Thymus (tissue), 11 donors: ENCODE data around the gene ZBTB8OS. TPM values are rescaled to one million over a fixed set of nuclear protein-coding genes. Genes with fewer than 3 reads are reported as not detected.
"Not testable (repeated sequence)": the region's sequence is repeated elsewhere in the genome, so short reads cannot be mapped to it uniquely, and the experiment has no call there.

ENCODE experiments used
- DNase-seq, 9 donors: peaks; one replicate each; pipeline ENCODE4 v3.0.0-alpha.2; 2013; ENCODE audit warnings: low spot score in 9 of 9, low read depth in 6 of 9, missing footprints in 1 of 9
- H3K27ac ChIP-seq, 2 donors: one replicate each; pipeline ENCODE4 v1.5.1; 2013; ENCODE audit warnings: control low read depth in 1 of 2, low read depth in 1 of 2, low read length in 1 of 2, mild to moderate bottlenecking in 1 of 2, moderate library complexity in 1 of 2
- H3K27me3 ChIP-seq, 2 donors: one replicate each; pipeline ENCODE4 v1.5.1; 2013; ENCODE audit warnings: low read length in 1 of 2; ENCODE audit not compliant: control insufficient read depth in 2 of 2, insufficient read depth in 1 of 2
- H3K36me3 ChIP-seq, 2 donors: one replicate each; pipeline ENCODE4 v1.5.1; 2013; ENCODE audit warnings: low read length in 1 of 2, mild to moderate bottlenecking in 1 of 2, moderate library complexity in 1 of 2; ENCODE audit not compliant: control insufficient read depth in 2 of 2, insufficient read depth in 2 of 2
- H3K4me1 ChIP-seq, 2 donors: one replicate each; pipeline ENCODE4 v1.5.1; 2013; ENCODE audit warnings: low read length in 2 of 2; ENCODE audit not compliant: control insufficient read depth in 2 of 2, insufficient read depth in 2 of 2
- H3K4me3 ChIP-seq, 2 donors: one replicate each; pipeline ENCODE4 v1.5.1; 2013; ENCODE audit warnings: low read length in 2 of 2, control low read depth in 1 of 2, mild to moderate bottlenecking in 1 of 2
- H3K9me3 ChIP-seq, 2 donors: one replicate each; pipeline ENCODE4 v1.5.1; 2013; ENCODE audit warnings: low read length in 1 of 2, mild to moderate bottlenecking in 1 of 2; ENCODE audit not compliant: control insufficient read depth in 2 of 2, insufficient read depth in 1 of 2
- WGBS: extraction: QIAGEN DNeasy Blood & Tissue Kit; methylation state at CpG from one replicate; pipeline ENCODE4 v1.1.7; 2013; 5-methylcytosine and 5-hydroxymethylcytosine counted together
- polyA plus RNA-seq: library from polyadenylated mRNA; stranded (reverse); fragments of 200-250 nt; gene quantifications from one replicate; pipeline ENCODE4 v1.2.3, GENCODE V29; 2013
- total RNA-seq: library from RNA; stranded (reverse); fragments of 120-200 nt; gene quantifications from one replicate; pipeline ENCODE4 v1.2.4, GENCODE V29; 2013
- donor health status: healthy.

Gene ZBTB8OS
- total and polyA plus RNA-seq, 2 donors = 56.0 to 64.8 TPM

GRCh38 chr1:32684167-32684811, 33.9 kb upstream of the ZBTB8OS start:
- no peak for DNase-seq
- 94% methylated on average over 2 of the region's 2 CpGs for WGBS
- Histone ChIP-seq H3K9me3 (no peaks in the 10 kb centered on the region), H3K27ac (no peak overlapping the region), H3K27me3 (no peaks in the 10 kb centered on the region), H3K4me3 (no peak overlapping the region), H3K4me1 (no peaks in the 10 kb centered on the region), H3K36me3 (peaks cover 38 to 72% of the 10 kb centered on the region in 2 donors)

- DNase-seq = no peak
- Histone ChIP-seq H3K9me3 (no peaks in the 10 kb centered on the region), H3K27ac (no peak overlapping the region), H3K4me3 (no peak overlapping the region), H3K27me3 (no peaks in the 10 kb centered on the region), H3K36me3 (peaks cover 47 to 79% of the 10 kb centered on the region in 2 donors), H3K4me1 (no peaks in the 10 kb centered on the region)
- 97% methylated on average over 3 of the region's 3 CpGs for WGBS
Observed at GRCh38 chr1:32683397-32683796, 33.0 kb upstream of the ZBTB8OS start.

DNA sequence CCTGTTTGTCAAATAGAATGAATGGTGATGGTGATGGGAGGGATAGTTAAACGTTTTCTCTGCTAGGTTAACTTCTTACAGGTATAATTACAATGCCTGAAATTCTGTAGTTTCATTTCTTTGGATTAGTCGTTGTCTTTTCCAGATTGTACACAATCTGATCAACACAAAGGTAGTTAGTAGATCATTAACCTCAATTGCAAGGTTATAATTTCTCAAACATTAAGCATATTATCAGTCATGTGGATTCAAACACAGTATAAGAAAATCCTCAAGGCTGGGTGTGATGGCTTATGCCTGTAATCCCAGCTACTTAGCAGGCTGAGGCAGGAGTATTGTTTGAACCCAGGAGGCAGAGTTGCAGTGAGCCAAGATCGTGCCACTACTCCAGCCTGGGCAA, 31.6 kb upstream of the ZBTB8OS start:
- Histone ChIP-seq H3K9me3 (no peaks in the 10 kb centered on the region), H3K27me3 (no peaks in the 10 kb centered on the region), H3K4me3 (no peak overlapping the region), H3K27ac (no peak overlapping the region), H3K36me3 (peaks cover 53 to 87% of the 10 kb centered on the region in 2 donors), H3K4me1 (no peaks in the 10 kb centered on the region)
- 94% methylated on average over 3 of the region's 3 CpGs for WGBS
- DNase-seq = no peak

GRCh38 chr1:32681509-32681908, 31.2 kb upstream of the ZBTB8OS start:
- no peak overlapping the region for H3K27ac ChIP-seq
- DNase-seq = no peak
- WGBS = 96% methylated on average over 2 of the region's 2 CpGs

DNA sequence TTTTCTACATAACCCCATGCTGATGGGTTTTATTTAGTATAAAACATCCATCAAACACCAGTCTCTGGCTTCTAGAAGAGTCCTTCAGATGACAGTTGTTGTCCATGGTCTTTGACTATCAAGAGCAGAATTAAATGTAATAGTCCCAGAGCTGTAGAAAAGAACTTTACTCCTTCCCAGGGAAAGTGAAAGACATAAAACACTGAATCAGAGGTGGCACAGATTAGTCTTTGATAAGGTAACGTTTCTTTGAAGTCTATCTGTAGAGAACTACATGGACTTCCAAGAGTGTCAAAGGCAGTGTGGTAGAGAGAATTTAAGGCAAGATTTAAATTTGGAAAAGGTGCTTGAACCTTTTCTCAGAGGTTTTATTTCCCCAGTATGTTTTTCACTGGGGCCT, 30.3 kb upstream of the ZBTB8OS start:
- no peak for DNase-seq
- Histone ChIP-seq H3K27me3 (no peaks in the 10 kb centered on the region), H3K27ac (no peak overlapping the region), H3K36me3 (peaks cover 58 to 89% of the 10 kb centered on the region in 2 donors), H3K4me1 (no peaks in the 10 kb centered on the region), H3K9me3 (no peaks in the 10 kb centered on the region), H3K4me3 (no peak overlapping the region)
- WGBS = 98% methylated on average over 1 of the region's 1 CpG

More at GRCh38 chr1:32681509-32681908, 31.2 kb upstream of the ZBTB8OS start:
- Histone ChIP-seq H3K9me3 (no peaks in the 10 kb centered on the region), H3K4me3 (no peak overlapping the region), H3K4me1 (no peaks in the 10 kb centered on the region), H3K36me3 (peaks cover 58 to 88% of the 10 kb centered on the region in 2 donors), H3K27me3 (no peaks in the 10 kb centered on the region)

DNA sequence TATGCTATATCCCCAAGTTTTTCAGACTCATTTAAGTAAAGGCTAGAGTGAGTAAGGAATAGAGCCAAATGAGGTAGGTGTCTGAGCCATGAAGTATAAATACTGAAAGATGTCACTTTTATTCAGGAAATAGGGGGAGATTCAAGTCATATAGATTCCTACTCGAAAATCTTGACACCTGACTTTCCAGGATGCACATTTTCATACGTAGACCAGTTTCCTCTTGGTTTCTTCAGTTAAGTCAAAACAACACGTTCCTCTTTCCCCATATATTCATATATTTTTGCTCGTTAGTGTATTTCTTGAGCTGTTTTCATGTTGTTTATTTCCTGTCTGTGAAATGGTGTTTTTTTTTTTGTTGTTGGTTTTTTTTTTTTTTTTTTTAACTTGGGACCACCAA, 29.6 kb upstream of the ZBTB8OS start:
- not testable (repeated sequence) for DNase-seq, H3K4me3 ChIP-seq, H3K9me3 ChIP-seq, H3K27me3 ChIP-seq, H3K4me1 ChIP-seq, H3K27ac ChIP-seq
- WGBS = 82% methylated on average over 4 of the region's 4 CpGs
- H3K36me3 ChIP-seq = peaks cover 52 to 89% of the 10 kb centered on the region in 2 donors

DNA sequence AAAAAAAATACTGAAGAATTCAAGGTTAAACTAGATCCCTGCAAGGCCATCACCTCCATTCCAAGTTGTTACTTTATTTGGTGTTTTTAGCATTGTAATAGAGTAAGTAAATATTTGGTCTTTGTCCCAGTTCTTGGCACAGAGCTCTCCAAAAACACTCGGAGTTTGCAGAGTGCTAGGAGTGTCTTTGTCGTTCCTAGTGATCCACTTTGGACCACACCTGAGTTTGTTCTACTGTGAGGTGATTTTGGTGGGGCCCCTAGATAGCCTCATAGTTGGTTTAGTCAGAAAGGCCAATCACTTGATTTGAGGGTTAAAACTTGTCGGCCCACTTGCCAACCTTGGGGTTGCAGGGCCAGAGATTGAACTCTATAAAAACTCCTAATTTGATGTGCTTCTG, 26.6 kb upstream of the ZBTB8OS start:
- peaks cover 61 to 87% of the 10 kb centered on the region in 2 donors for H3K36me3 ChIP-seq

DNA sequence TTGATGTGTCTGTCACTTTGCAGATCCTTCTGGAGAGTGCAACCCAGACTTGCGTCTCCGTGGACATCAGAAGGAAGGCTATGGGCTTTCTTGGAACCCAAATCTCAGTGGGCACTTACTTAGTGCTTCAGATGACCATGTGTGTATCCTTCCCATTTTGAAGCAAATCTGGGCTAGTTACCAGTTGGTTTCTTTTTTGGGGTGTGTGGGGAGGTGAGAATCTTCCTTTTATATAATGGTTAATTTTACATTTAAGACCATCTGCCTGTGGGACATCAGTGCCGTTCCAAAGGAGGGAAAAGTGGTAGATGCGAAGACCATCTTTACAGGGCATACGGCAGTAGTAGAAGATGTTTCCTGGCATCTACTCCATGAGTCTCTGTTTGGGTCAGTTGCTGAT, 18.4 kb upstream of the ZBTB8OS start:
- WGBS = 98% methylated on average over 5 of the region's 5 CpGs

More for the DNA sequence above, 26.6 kb upstream of the ZBTB8OS start:
- 78% methylated on average over 3 of the region's 3 CpGs for WGBS
- DNase-seq = no peak
- Histone ChIP-seq H3K27ac (no peak overlapping the region), H3K27me3 (no peaks in the 10 kb centered on the region), H3K4me3 (no peak overlapping the region), H3K4me1 (no peaks in the 10 kb centered on the region), H3K9me3 (no peaks in the 10 kb centered on the region)

DNA sequence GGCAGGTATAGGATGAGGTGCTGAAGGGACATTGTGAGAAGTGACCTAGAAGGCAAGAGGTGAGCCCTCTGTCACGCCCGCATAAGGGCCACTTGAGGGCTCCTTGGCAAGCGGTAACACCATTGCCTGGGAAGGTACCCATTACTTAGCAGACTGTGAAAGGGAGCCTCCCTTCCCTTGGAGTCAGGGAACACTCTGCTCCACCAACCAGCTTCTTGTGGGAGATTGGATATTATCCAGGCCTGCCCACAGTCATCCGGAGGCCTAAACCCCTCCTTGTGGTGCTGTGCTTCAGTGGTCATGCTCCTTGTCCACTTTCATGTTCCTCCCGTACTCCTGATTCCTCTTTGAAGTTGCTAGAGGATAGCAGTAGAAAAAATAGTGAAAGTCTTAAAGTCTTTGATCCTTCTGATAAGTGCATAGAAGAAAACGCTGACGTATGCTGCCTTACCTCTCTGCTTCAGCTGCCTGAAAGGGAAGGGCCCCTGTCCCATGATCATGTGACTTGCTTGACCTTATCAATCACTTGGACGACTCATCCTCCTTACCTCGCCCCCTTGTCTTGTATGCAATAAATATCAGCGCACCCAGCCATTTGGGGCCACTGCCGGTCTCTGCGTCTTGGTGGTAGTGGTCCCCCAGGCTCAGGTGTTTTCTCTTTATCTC, 16.7 kb upstream of the ZBTB8OS start:
- no peak overlapping the region for H3K4me3 ChIP-seq
- 98% methylated on average over 12 of the region's 12 CpGs for WGBS

More for the DNA sequence above, 18.4 kb upstream of the ZBTB8OS start:
- not testable (repeated sequence) for H3K4me3 ChIP-seq, H3K4me1 ChIP-seq, H3K27me3 ChIP-seq, H3K27ac ChIP-seq, DNase-seq, H3K9me3 ChIP-seq
- peaks cover 63 to 92% of the 10 kb centered on the region in 2 donors for H3K36me3 ChIP-seq

More for the DNA sequence above, 16.7 kb upstream of the ZBTB8OS start:
- Histone ChIP-seq H3K27me3 (no peaks in the 10 kb centered on the region), H3K36me3 (peaks cover 63 to 92% of the 10 kb centered on the region in 2 donors), H3K9me3 (no peaks in the 10 kb centered on the region), H3K4me1 (no peaks in the 10 kb centered on the region), H3K27ac (no peak overlapping the region)
- DNase-seq = no peak
